GM15510 (cell line): ENCODE measurements around the gene MAFB.

ENCODE experiments used
- POLR2A ChIP-seq: IDR thresholded peaks from 3 replicates; pipeline ENCODE4 v1.6.1; 2011; ENCODE audit warnings: borderline replicate concordance; ENCODE audit not compliant: insufficient read length; ENCODE audit errors: extremely low read depth

The MAFB gene

GRCh38 chr20:40639132-40639531 is 49.9 kb downstream of the MAFB start:
- TF ChIP-seq POLR2A: no peak

GRCh38 chr20:40638414-40638813 is 50.6 kb downstream of the MAFB start:
- TF ChIP-seq POLR2A: no peak

GRCh38 chr20:40637176-40637575 is 51.9 kb downstream of the MAFB start:
- TF ChIP-seq POLR2A: no peak

- no peak for TF ChIP-seq POLR2A
These were observed 52.5 kb downstream of the MAFB start for GRCh38 chr20:40636486-40636885.

GRCh38 chr20:40635971-40636370 is 53.1 kb downstream of the MAFB start:
- no peak for TF ChIP-seq POLR2A
